T-helper 17 cell (primary cell): ENCODE measurements around the gene NPR3. TPM values are rescaled to one million over a fixed set of nuclear protein-coding genes. Genes with fewer than 3 reads are reported as not detected.

Experiments used
- ATAC-seq: fragments of 150-1000 bp; cut with Tn5 transposase; 2 replicates; pipeline ENCODE4 v1.10.0; 2021; ENCODE audit warnings: mild to moderate bottlenecking, moderate library complexity
- DNase-seq, 3 donors: peaks; one replicate each; pipeline versions ENCODE4 v3.0.0 to v3.0.0-alpha.2; 2020 to 2021
- H3K9me3 ChIP-seq: one replicate; pipeline ENCODE4 v1.7.0; 2013; ENCODE audit warnings: low read length, mild to moderate bottlenecking; ENCODE audit not compliant: control insufficient read depth, poor library complexity, severe bottlenecking
- H3K27ac Mint-ChIP-seq: one replicate; pipeline ENCODE4 v1.8.0; 2022; ENCODE audit warnings: mild to moderate bottlenecking, moderate library complexity, mixed read lengths
- H3K27me3 Mint-ChIP-seq: one replicate; pipeline ENCODE4 v1.8.0; 2022; ENCODE audit warnings: mixed read lengths
- H3K36me3 Mint-ChIP-seq: one replicate; pipeline ENCODE4 v1.8.0; 2022; ENCODE audit warnings: low read depth, mixed read lengths
- H3K4me1 Mint-ChIP-seq: one replicate; pipeline ENCODE4 v1.8.0; 2022; ENCODE audit warnings: mild to moderate bottlenecking, mixed read lengths
- H3K4me3 Mint-ChIP-seq: one replicate; pipeline ENCODE4 v1.8.0; 2022; ENCODE audit warnings: mild to moderate bottlenecking, moderate library complexity, mixed read lengths
- total RNA-seq, 4 donors: library from RNA in 2 of 4; stranded (reverse) in 2 of 4; gene quantifications; one replicate each; pipeline ENCODE4 v1.2.3 and lab custom pipeline; 2022 to 2026

NPR3 gene
- total RNA-seq, 2 donors from 2014 or later, result 0.05 to 0.50 TPM

GRCh38 chr5:32814141-32814540 is 103.0 kb downstream of the NPR3 start:
- Mint-ChIP-seq H3K27ac (no peak overlapping the region), H3K4me3 (no peak overlapping the region), H3K4me1 (no peaks in the 10 kb centered on the region), H3K27me3 (no peaks in the 10 kb centered on the region), H3K36me3 (no peaks in the 10 kb centered on the region)
- DNase-seq (no peak), ATAC-seq (no peak)
- no peaks in the 10 kb centered on the region for H3K9me3 ChIP-seq

- no peak overlapping the region for H3K4me3 Mint-ChIP-seq
- no peaks in the 10 kb centered on the region for H3K4me1 Mint-ChIP-seq
- no peaks in the 10 kb centered on the region for H3K9me3 ChIP-seq
- H3K36me3 Mint-ChIP-seq, result no peaks in the 10 kb centered on the region
- ATAC-seq (no peak), DNase-seq (no peak)
- no peak overlapping the region for H3K27ac Mint-ChIP-seq
- H3K27me3 Mint-ChIP-seq, result no peaks in the 10 kb centered on the region
These were observed 103.5 kb downstream of the NPR3 start for GRCh38 chr5:32814620-32815019.

GRCh38 chr5:32827981-32828380 is 116.9 kb downstream of the NPR3 start:
- DNase-seq (no peak), ATAC-seq (no peak)
- Mint-ChIP-seq H3K27ac (no peak overlapping the region), H3K4me3 (no peak overlapping the region), H3K36me3 (no peaks in the 10 kb centered on the region), H3K4me1 (no peaks in the 10 kb centered on the region), H3K27me3 (no peaks in the 10 kb centered on the region)
- H3K9me3 ChIP-seq, result no peaks in the 10 kb centered on the region

GRCh38 chr5:32828492-32828891 is 117.4 kb downstream of the NPR3 start:
- H3K27ac Mint-ChIP-seq, result no peak overlapping the region
- no peak for ATAC-seq
- no peak overlapping the region for H3K4me3 Mint-ChIP-seq
- no peaks in the 10 kb centered on the region for H3K9me3 ChIP-seq
- no peaks in the 10 kb centered on the region for H3K27me3 Mint-ChIP-seq
- no peak for DNase-seq
- H3K4me1 Mint-ChIP-seq, result no peaks in the 10 kb centered on the region
- no peaks in the 10 kb centered on the region for H3K36me3 Mint-ChIP-seq

- Mint-ChIP-seq H3K36me3 (no peaks in the 10 kb centered on the region), H3K27me3 (no peaks in the 10 kb centered on the region), H3K4me3 (no peak overlapping the region), H3K4me1 (no peaks in the 10 kb centered on the region), H3K27ac (no peak overlapping the region)
- ATAC-seq (no peak), DNase-seq (no peak)
- no peaks in the 10 kb centered on the region for H3K9me3 ChIP-seq
These were observed 120.5 kb downstream of the NPR3 start for GRCh38 chr5:32831624-32832023.

- Mint-ChIP-seq H3K4me1 (no peaks in the 10 kb centered on the region), H3K36me3 (no peaks in the 10 kb centered on the region), H3K4me3 (no peak overlapping the region), H3K27me3 (no peaks in the 10 kb centered on the region), H3K27ac (no peak overlapping the region)
- DNase-seq (no peak), ATAC-seq (no peak)
- no peaks in the 10 kb centered on the region for H3K9me3 ChIP-seq
These were observed 122.0 kb downstream of the NPR3 start for GRCh38 chr5:32833127-32833526.

GRCh38 chr5:32833663-32834062 is 122.5 kb downstream of the NPR3 start:
- Mint-ChIP-seq H3K27ac (no peak overlapping the region), H3K4me1 (no peaks in the 10 kb centered on the region), H3K4me3 (no peak overlapping the region), H3K27me3 (no peaks in the 10 kb centered on the region), H3K36me3 (no peaks in the 10 kb centered on the region)
- H3K9me3 ChIP-seq, result no peaks in the 10 kb centered on the region
- no peak for ATAC-seq
- DNase-seq, result no peak

- H3K9me3 ChIP-seq, result no peaks in the 10 kb centered on the region
- Mint-ChIP-seq H3K36me3 (no peaks in the 10 kb centered on the region), H3K27ac (no peak overlapping the region), H3K4me3 (no peak overlapping the region), H3K27me3 (no peaks in the 10 kb centered on the region), H3K4me1 (no peaks in the 10 kb centered on the region)
- ATAC-seq (no peak), DNase-seq (no peak)
These were observed 123.1 kb downstream of the NPR3 start for GRCh38 chr5:32834251-32834650.

- no peak for ATAC-seq
These were observed 125.1 kb downstream of the NPR3 start for GRCh38 chr5:32836176-32836575.

GRCh38 chr5:32837211-32837610 is 126.1 kb downstream of the NPR3 start:
- Mint-ChIP-seq H3K4me1 (no peaks in the 10 kb centered on the region), H3K27ac (no peak overlapping the region), H3K4me3 (no peak overlapping the region), H3K36me3 (no peaks in the 10 kb centered on the region), H3K27me3 (no peaks in the 10 kb centered on the region)
- DNase-seq (no peak), ATAC-seq (no peak)
- H3K9me3 ChIP-seq, result no peaks in the 10 kb centered on the region

More at GRCh38 chr5:32836176-32836575, 125.1 kb downstream of the NPR3 start:
- no peaks in the 10 kb centered on the region for H3K27me3 Mint-ChIP-seq
- no peak overlapping the region for H3K4me3 Mint-ChIP-seq
- no peaks in the 10 kb centered on the region for H3K4me1 Mint-ChIP-seq
- H3K9me3 ChIP-seq, result no peaks in the 10 kb centered on the region
- no peak overlapping the region for H3K27ac Mint-ChIP-seq
- no peak for DNase-seq
- no peaks in the 10 kb centered on the region for H3K36me3 Mint-ChIP-seq

- H3K27me3 Mint-ChIP-seq, result no peaks in the 10 kb centered on the region
- no peak overlapping the region for H3K27ac Mint-ChIP-seq
- DNase-seq (no peak), ATAC-seq (no peak)
- H3K36me3 Mint-ChIP-seq, result no peaks in the 10 kb centered on the region
- H3K9me3 ChIP-seq, result no peaks in the 10 kb centered on the region
- no peaks in the 10 kb centered on the region for H3K4me1 Mint-ChIP-seq
- H3K4me3 Mint-ChIP-seq, result no peak overlapping the region
These were observed 128.0 kb downstream of the NPR3 start for GRCh38 chr5:32839106-32839505.

- H3K4me1 Mint-ChIP-seq, result no peaks in the 10 kb centered on the region
- no peak overlapping the region for H3K27ac Mint-ChIP-seq
- no peaks in the 10 kb centered on the region for H3K9me3 ChIP-seq
- DNase-seq, result no peak
- H3K27me3 Mint-ChIP-seq, result no peaks in the 10 kb centered on the region
- no peak for ATAC-seq
- H3K36me3 Mint-ChIP-seq, result no peaks in the 10 kb centered on the region
- H3K4me3 Mint-ChIP-seq, result no peak overlapping the region
These were observed 129.5 kb downstream of the NPR3 start for GRCh38 chr5:32840606-32841005.
